ENCODE results near the gene LIN7A. TPM values are rescaled to one million over a fixed set of nuclear protein-coding genes. Genes with fewer than 3 reads are reported as not detected.
"Not testable (repeated sequence)": the region's sequence is repeated elsewhere in the genome, so short reads cannot be mapped to it uniquely, and the experiment has no call there.

Gene LIN7A
- total RNA-seq, 1 experiment from 2014 or later = not detected

DNA sequence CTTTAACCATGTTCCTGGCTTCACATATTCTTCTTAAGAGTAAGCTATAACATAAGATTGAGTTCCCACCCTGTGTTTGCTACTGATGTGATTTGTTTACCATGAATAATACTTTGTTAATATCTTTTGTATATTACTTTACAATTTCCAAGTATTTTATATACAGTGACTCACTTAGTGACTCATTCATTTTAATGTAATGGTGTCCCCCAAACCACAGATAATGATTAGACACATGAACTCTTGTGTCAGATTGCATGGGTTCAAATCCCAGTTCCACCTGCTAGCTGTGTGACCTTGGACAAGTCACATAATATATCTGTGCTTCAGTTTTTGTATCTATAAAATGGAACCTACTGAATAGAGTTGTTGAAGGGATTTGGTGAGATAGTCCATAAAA lies 144.9 kb downstream of the LIN7A start:
- H3K4me1 ChIP-seq (ENCODE audit: control insufficient read depth, insufficient read depth, low read length) = no peaks in the 10 kb centered on the region
- TF ChIP-seq, protein P1, sequence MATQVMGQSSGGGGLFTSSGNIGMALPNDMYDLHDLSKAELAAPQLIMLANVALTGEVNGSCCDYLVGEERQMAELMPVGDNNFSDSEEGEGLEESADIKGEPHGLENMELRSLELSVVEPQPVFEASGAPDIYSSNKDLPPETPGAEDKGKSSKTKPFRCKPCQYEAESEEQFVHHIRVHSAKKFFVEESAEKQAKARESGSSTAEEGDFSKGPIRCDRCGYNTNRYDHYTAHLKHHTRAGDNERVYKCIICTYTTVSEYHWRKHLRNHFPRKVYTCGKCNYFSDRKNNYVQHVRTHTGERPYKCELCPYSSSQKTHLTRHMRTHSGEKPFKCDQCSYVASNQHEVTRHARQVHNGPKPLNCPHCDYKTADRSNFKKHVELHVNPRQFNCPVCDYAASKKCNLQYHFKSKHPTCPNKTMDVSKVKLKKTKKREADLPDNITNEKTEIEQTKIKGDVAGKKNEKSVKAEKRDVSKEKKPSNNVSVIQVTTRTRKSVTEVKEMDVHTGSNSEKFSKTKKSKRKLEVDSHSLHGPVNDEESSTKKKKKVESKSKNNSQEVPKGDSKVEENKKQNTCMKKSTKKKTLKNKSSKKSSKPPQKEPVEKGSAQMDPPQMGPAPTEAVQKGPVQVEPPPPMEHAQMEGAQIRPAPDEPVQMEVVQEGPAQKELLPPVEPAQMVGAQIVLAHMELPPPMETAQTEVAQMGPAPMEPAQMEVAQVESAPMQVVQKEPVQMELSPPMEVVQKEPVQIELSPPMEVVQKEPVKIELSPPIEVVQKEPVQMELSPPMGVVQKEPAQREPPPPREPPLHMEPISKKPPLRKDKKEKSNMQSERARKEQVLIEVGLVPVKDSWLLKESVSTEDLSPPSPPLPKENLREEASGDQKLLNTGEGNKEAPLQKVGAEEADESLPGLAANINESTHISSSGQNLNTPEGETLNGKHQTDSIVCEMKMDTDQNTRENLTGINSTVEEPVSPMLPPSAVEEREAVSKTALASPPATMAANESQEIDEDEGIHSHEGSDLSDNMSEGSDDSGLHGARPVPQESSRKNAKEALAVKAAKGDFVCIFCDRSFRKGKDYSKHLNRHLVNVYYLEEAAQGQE (IDR thresholded peaks at IDR 0.05; ENCODE audit: insufficient read depth in 1 of 2, low read depth in 2 of 2, low read length in 1 of 2) = no peak
- TF ChIP-seq SIN3A (IDR thresholded peaks at IDR 0.05; ENCODE audit: borderline replicate concordance, insufficient read depth, low read depth, low read length) (no peak), POLR2AphosphoS5 (IDR thresholded peaks at IDR 0.05; ENCODE audit: low read depth, low read length) (no peak), TCF7L2 (IDR thresholded peaks at IDR 0.05; ENCODE audit: low read depth, low read length) (no peak)
- TF ChIP-seq, protein P2, sequence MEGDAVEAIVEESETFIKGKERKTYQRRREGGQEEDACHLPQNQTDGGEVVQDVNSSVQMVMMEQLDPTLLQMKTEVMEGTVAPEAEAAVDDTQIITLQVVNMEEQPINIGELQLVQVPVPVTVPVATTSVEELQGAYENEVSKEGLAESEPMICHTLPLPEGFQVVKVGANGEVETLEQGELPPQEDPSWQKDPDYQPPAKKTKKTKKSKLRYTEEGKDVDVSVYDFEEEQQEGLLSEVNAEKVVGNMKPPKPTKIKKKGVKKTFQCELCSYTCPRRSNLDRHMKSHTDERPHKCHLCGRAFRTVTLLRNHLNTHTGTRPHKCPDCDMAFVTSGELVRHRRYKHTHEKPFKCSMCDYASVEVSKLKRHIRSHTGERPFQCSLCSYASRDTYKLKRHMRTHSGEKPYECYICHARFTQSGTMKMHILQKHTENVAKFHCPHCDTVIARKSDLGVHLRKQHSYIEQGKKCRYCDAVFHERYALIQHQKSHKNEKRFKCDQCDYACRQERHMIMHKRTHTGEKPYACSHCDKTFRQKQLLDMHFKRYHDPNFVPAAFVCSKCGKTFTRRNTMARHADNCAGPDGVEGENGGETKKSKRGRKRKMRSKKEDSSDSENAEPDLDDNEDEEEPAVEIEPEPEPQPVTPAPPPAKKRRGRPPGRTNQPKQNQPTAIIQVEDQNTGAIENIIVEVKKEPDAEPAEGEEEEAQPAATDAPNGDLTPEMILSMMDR (IDR thresholded peaks at IDR 0.05) = no peak
- BruUV-seq (replicated peaks) = no TSS peak
- H3K4me3 ChIP-seq (ENCODE audit: low read depth in 2 of 2, low read length in 2 of 2) = no peak overlapping the region
- no peaks in the 10 kb centered on the region for H3K27me3 ChIP-seq (ENCODE audit: control insufficient read depth, insufficient read depth, low read length)
- in situ Hi-C loops (cut with HindIII; ENCODE audit: low pct_unique_long_range_greater_than_20kb, low sequenced_read_pairs) (no loop called here), intact Hi-C loops (cut with micrococcal nuclease; ENCODE audit: unreplicated experiment) (no loop called here)
- H3K36me3 ChIP-seq (ENCODE audit: control insufficient read depth, insufficient read depth, low read length) = no peaks in the 10 kb centered on the region
- ChIA-PET CTCF (no interaction called here), POLR2A (no interaction called here)
- no peaks in the 10 kb centered on the region for H3K9me3 ChIP-seq (ENCODE audit: control insufficient read depth, insufficient read depth, low read depth, low read length)
- H3K27ac ChIP-seq (ENCODE audit: low read length) = no peak overlapping the region
- no peak for DNase-seq (ENCODE audit: low read depth, low spot score)
- ATAC-seq = no peak

DNA sequence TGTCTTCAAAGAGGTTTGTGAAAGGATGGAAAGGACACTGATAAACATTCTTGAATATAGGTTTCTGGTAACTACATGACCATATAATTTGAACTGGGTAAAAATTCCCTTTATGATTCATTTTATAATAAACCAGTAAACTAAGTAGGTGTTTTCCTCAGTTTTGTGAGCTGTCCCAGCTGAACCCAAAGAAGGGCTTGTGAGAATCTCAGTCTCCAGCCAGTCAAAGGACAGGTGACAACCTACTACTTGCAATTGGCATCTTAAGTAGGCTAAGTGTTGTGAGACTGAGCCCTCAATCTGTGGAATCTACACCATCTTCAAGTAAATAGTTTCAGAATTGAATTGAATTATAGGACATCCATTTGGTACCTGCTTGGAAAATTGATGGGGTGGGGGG lies 145.9 kb downstream of the LIN7A start:
- Histone ChIP-seq H3K27me3 (ENCODE audit: control insufficient read depth, insufficient read depth, low read length) (no peaks in the 10 kb centered on the region), H3K36me3 (ENCODE audit: control insufficient read depth, insufficient read depth, low read length) (no peaks in the 10 kb centered on the region), H3K4me1 (ENCODE audit: control insufficient read depth, insufficient read depth, low read length) (no peaks in the 10 kb centered on the region), H3K9me3 (ENCODE audit: control insufficient read depth, insufficient read depth, low read depth, low read length) (no peaks in the 10 kb centered on the region), H3K27ac (ENCODE audit: low read length) (no peak overlapping the region), H3K4me3 (ENCODE audit: low read depth in 2 of 2, low read length in 2 of 2) (no peak overlapping the region)
- CTCF ChIA-PET = no interaction called here
- POLR2A ChIA-PET = no interaction called here
- intact Hi-C loops (cut with micrococcal nuclease; ENCODE audit: unreplicated experiment) (no loop called here), in situ Hi-C loops (cut with HindIII; ENCODE audit: low pct_unique_long_range_greater_than_20kb, low sequenced_read_pairs) (no loop called here)
- no TSS peak for BruUV-seq (replicated peaks)
- ATAC-seq (no peak), DNase-seq (ENCODE audit: low read depth, low spot score) (no peak)
- TF ChIP-seq, protein P2 (IDR thresholded peaks at IDR 0.05) = no peak
- no peak for TF ChIP-seq SIN3A (IDR thresholded peaks at IDR 0.05; ENCODE audit: borderline replicate concordance, insufficient read depth, low read depth, low read length)
- TF ChIP-seq, protein P1 (IDR thresholded peaks at IDR 0.05; ENCODE audit: insufficient read depth in 1 of 2, low read depth in 2 of 2, low read length in 1 of 2) = no peak
- no peak for TF ChIP-seq POLR2AphosphoS5 (IDR thresholded peaks at IDR 0.05; ENCODE audit: low read depth, low read length)

DNA sequence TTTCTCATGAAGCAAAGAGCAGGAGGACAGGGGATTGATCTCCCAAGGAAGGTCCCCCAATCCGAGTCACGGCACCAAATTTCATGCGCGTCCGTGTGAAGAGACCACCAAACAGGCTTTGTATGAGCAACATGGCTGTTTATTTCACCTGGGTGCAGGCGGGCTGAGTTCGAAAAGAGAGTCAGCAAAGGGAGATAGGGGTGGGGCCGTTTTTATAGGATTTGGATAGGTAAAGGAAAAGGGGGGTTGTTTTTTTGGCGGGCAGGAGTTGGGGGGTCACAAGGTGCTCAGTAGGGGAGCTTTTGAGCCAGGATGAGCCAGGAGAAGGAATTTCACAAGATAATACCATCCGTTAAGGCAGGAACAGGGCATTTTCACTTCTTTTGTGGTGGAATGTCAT lies 149.3 kb downstream of the LIN7A start:
- H3K36me3 ChIP-seq (ENCODE audit: control insufficient read depth, insufficient read depth, low read length); intact Hi-C loops (cut with micrococcal nuclease; ENCODE audit: unreplicated experiment); CTCF ChIA-PET; H3K27ac ChIP-seq (ENCODE audit: low read length); H3K4me1 ChIP-seq (ENCODE audit: control insufficient read depth, insufficient read depth, low read length); H3K4me3 ChIP-seq (ENCODE audit: low read depth in 2 of 2, low read length in 2 of 2); in situ Hi-C loops (cut with HindIII; ENCODE audit: low pct_unique_long_range_greater_than_20kb, low sequenced_read_pairs); DNase-seq (ENCODE audit: low read depth, low spot score); BruUV-seq (replicated peaks); POLR2A ChIA-PET; H3K27me3 ChIP-seq (ENCODE audit: control insufficient read depth, insufficient read depth, low read length); H3K9me3 ChIP-seq (ENCODE audit: control insufficient read depth, insufficient read depth, low read depth, low read length); ATAC-seq: not testable (repeated sequence)

DNA sequence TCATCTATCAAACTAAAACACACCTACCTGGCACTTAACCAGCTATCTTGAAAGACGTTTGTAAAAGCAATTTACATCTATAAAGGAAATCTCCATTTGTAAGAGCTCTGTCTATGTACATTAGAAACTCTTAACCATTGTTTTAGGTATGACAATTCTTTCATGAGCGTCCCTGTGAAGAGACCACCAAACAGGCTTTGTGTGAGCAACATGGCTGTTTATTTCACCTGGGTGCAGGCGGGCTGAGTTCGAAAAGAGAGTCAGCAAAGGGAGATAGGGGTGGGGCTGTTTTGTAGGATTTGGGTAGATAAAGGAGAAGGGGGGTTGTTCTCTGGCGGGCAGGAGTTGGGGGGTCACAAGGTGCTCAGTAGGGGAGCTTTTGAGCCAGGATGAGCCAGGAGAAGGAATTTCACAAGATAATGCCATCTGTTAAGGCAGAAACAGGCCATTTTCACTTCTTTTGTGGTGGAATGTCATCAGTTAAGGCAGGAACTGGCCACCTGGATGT lies 154.7 kb downstream of the LIN7A start:
- in situ Hi-C loops (cut with HindIII; ENCODE audit: low pct_unique_long_range_greater_than_20kb, low sequenced_read_pairs); H3K27me3 ChIP-seq (ENCODE audit: control insufficient read depth, insufficient read depth, low read length); H3K4me1 ChIP-seq (ENCODE audit: control insufficient read depth, insufficient read depth, low read length); POLR2A ChIA-PET; DNase-seq (ENCODE audit: low read depth, low spot score); H3K9me3 ChIP-seq (ENCODE audit: control insufficient read depth, insufficient read depth, low read depth, low read length); H3K36me3 ChIP-seq (ENCODE audit: control insufficient read depth, insufficient read depth, low read length); ATAC-seq; H3K4me3 ChIP-seq (ENCODE audit: low read depth in 2 of 2, low read length in 2 of 2); BruUV-seq (replicated peaks); CTCF ChIA-PET; intact Hi-C loops (cut with micrococcal nuclease; ENCODE audit: unreplicated experiment); H3K27ac ChIP-seq (ENCODE audit: low read length): not testable (repeated sequence)

Data from Panc1 (cell line).